DOHH2 (cell line): ENCODE measurements around the gene HMCN2.

Experiments
- CTCF ChIP-seq: fragments of 200-600 bp; sonication (generic); IDR thresholded peaks from one replicate; pipeline ENCODE4 v1.5.1; 2014; ENCODE audit warnings: antibody characterized with exemption, mild to moderate bottlenecking, low read depth, low read length; ENCODE audit not compliant: poor library complexity, severe bottlenecking
- EZH2phosphoT487 ChIP-seq: fragments of 200-600 bp; sonication (generic); IDR thresholded peaks from 2 replicates; pipeline ENCODE4 v1.6.1; 2017; ENCODE audit warnings: borderline replicate concordance, mild to moderate bottlenecking, antibody characterized with exemption, low read length, moderate library complexity, mixed read lengths

GRCh38 chr9:130458027-130458803 is 192.7 kb downstream of the HMCN2 start:
- TF ChIP-seq CTCF: no peak
- TF ChIP-seq EZH2phosphoT487: no peak
